GM19324 (cell line): Measurements from ENCODE around the gene PTPN4.
A peak's percentile ranks its signal among the peaks of the same experiment; 100 is the strongest.

ENCODE experiments used
- ATAC-seq: cut with Tn5 transposase; IDR thresholded peaks from one replicate; pipeline ENCODE4 v1.9.1; 2021; ENCODE audit warnings: mild to moderate bottlenecking, moderate library complexity; ENCODE audit not compliant: unreplicated experiment, low FRiP score

Gene PTPN4

GRCh38 chr2:119759451-119760236 lies at the start of gene PTPN4:
TSS of gene PTPN4 (plus strand) at chr2:119759922. CDS start at chr2:119809854, 49,932 bp downstream.
- ATAC-seq: peak; percentile 96

GRCh38 chr2:119710281-119710680 lies 49.4 kb upstream of the PTPN4 start:
- ATAC-seq: no peak

GRCh38 chr2:119711352-119711751 lies 48.4 kb upstream of the PTPN4 start:
- no peak for ATAC-seq

- no peak for ATAC-seq
Observed at GRCh38 chr2:119712571-119712970, 47.2 kb upstream of the PTPN4 start.

- ATAC-seq: no peak
Observed at GRCh38 chr2:119713819-119714490, 45.8 kb upstream of the PTPN4 start.

GRCh38 chr2:119715409-119716283 lies 44.1 kb upstream of the PTPN4 start:
- no peak for ATAC-seq

- no peak for ATAC-seq
Observed at GRCh38 chr2:119716284-119716672, 43.4 kb upstream of the PTPN4 start.

GRCh38 chr2:119718501-119719260 lies 41.0 kb upstream of the PTPN4 start:
- ATAC-seq: no peak

- no peak for ATAC-seq
Observed at GRCh38 chr2:119719261-119719627, 40.5 kb upstream of the PTPN4 start.

GRCh38 chr2:119721043-119721442 lies 38.7 kb upstream of the PTPN4 start:
- no peak for ATAC-seq

GRCh38 chr2:119721462-119721861 lies 38.3 kb upstream of the PTPN4 start:
- no peak for ATAC-seq

- no peak for ATAC-seq
Observed at GRCh38 chr2:119721904-119722303, 37.8 kb upstream of the PTPN4 start.

GRCh38 chr2:119723186-119723585 lies 36.5 kb upstream of the PTPN4 start:
- ATAC-seq: no peak

- no peak for ATAC-seq
Observed at GRCh38 chr2:119723784-119724467, 35.8 kb upstream of the PTPN4 start.

- no peak for ATAC-seq
Observed at GRCh38 chr2:119724656-119725485, 34.9 kb upstream of the PTPN4 start.

GRCh38 chr2:119727493-119727892 lies 32.2 kb upstream of the PTPN4 start:
- no peak for ATAC-seq

GRCh38 chr2:119728421-119728820 lies 31.3 kb upstream of the PTPN4 start:
- no peak for ATAC-seq

- no peak for ATAC-seq
Observed at GRCh38 chr2:119730671-119731177, 29.0 kb upstream of the PTPN4 start.

GRCh38 chr2:119731983-119732382 lies 27.7 kb upstream of the PTPN4 start:
- ATAC-seq: no peak
